Activated T-helper 1 cell treated with anti-CD3 and anti-CD28 coated beads, Interleukin-2, amount 50 U/mL, for 16 hours (primary cell): ENCODE measurements around the gene SLC24A3.
"Not testable (repeated sequence)": the region's sequence is repeated elsewhere in the genome, so short reads cannot be mapped to it uniquely, and the experiment has no call there.

Experiments
- DNase-seq, 2 donors: peaks; one replicate each; pipeline ENCODE4 v3.0.0-alpha.2; 2020; ENCODE audit warnings: low read depth in 1 of 2, low spot score in 1 of 2

The SLC24A3 gene

GRCh38 chr20:19616620-19617019, 404.2 kb downstream of the SLC24A3 start:
- no peak for DNase-seq

- DNase-seq: no peak
Observed at GRCh38 chr20:19617256-19617655, 404.8 kb downstream of the SLC24A3 start.

- no peak for DNase-seq
Observed at GRCh38 chr20:19618711-19619110, 406.3 kb downstream of the SLC24A3 start.

- DNase-seq: no peak
Observed at GRCh38 chr20:19619904-19620430, 407.5 kb downstream of the SLC24A3 start.

GRCh38 chr20:19620446-19620845, 408.0 kb downstream of the SLC24A3 start:
- DNase-seq: no peak

GRCh38 chr20:19621072-19621471, 408.6 kb downstream of the SLC24A3 start:
- DNase-seq: no peak

- DNase-seq: no peak
Observed at GRCh38 chr20:19624221-19624965, 412.0 kb downstream of the SLC24A3 start.

GRCh38 chr20:19625426-19625825, 413.0 kb downstream of the SLC24A3 start:
- no peak for DNase-seq

GRCh38 chr20:19626896-19627295, 414.5 kb downstream of the SLC24A3 start:
- DNase-seq: no peak

GRCh38 chr20:19628570-19629134, 416.2 kb downstream of the SLC24A3 start:
- DNase-seq: no peak

GRCh38 chr20:19631410-19631809, 419.0 kb downstream of the SLC24A3 start:
- no peak for DNase-seq

- no peak for DNase-seq
Observed at GRCh38 chr20:19633985-19634384, 421.5 kb downstream of the SLC24A3 start.

GRCh38 chr20:19639471-19640045, 427.1 kb downstream of the SLC24A3 start:
- DNase-seq: not testable (repeated sequence)

- DNase-seq: no peak
Observed at GRCh38 chr20:19642860-19643259, 430.4 kb downstream of the SLC24A3 start.

- DNase-seq: no peak
Observed at GRCh38 chr20:19644085-19644484, 431.6 kb downstream of the SLC24A3 start.

GRCh38 chr20:19646963-19647362, 434.5 kb downstream of the SLC24A3 start:
- DNase-seq: no peak

- no peak for DNase-seq
Observed at GRCh38 chr20:19648024-19648423, 435.6 kb downstream of the SLC24A3 start.

GRCh38 chr20:19649041-19649440, 436.6 kb downstream of the SLC24A3 start:
- DNase-seq: no peak

GRCh38 chr20:19652591-19653026, 440.2 kb downstream of the SLC24A3 start:
- no peak for DNase-seq

- DNase-seq: no peak
Observed at GRCh38 chr20:19653327-19653726, 440.9 kb downstream of the SLC24A3 start.

GRCh38 chr20:19654921-19655320, 442.5 kb downstream of the SLC24A3 start:
- no peak for DNase-seq

- DNase-seq: no peak
Observed at GRCh38 chr20:19658137-19658536, 445.7 kb downstream of the SLC24A3 start.
